GM20431 (cell line): ENCODE data around the gene UCK2.

Experiments used
- in situ Hi-C: fragments of 300-500 bp; cut with MseI, MboI; formaldehyde crosslinking; loops from one replicate; pipeline ENCODE4 v1.15.0; 2020; ENCODE audit warnings: low sequenced_read_pairs; ENCODE audit not compliant: unreplicated experiment

UCK2 gene

GRCh38 chr1:165875604-165876003, 48.2 kb downstream of the UCK2 start:
- in situ Hi-C loops, result no loop called here

GRCh38 chr1:165876121-165876520, 48.7 kb downstream of the UCK2 start:
- in situ Hi-C loops, result no loop called here

GRCh38 chr1:165877411-165877810, 50.0 kb downstream of the UCK2 start:
- in situ Hi-C loops, result no loop called here

- in situ Hi-C loops, result no loop called here
Measured at GRCh38 chr1:165877940-165878556, 50.6 kb downstream of the UCK2 start.

GRCh38 chr1:165879946-165880345, 52.5 kb downstream of the UCK2 start:
- in situ Hi-C loops, result no loop called here

GRCh38 chr1:165880993-165881392, 53.6 kb downstream of the UCK2 start:
- in situ Hi-C loops, result no loop called here

GRCh38 chr1:165882168-165882837, 54.9 kb downstream of the UCK2 start:
- in situ Hi-C loops, result no loop called here

GRCh38 chr1:165883056-165883455, 55.6 kb downstream of the UCK2 start:
- in situ Hi-C loops, result no loop called here

- in situ Hi-C loops, result no loop called here
Measured at GRCh38 chr1:165884009-165884689, 56.7 kb downstream of the UCK2 start.

- in situ Hi-C loops, result no loop called here
Measured at GRCh38 chr1:165884690-165885304, 57.4 kb downstream of the UCK2 start.

- in situ Hi-C loops, result no loop called here
Measured at GRCh38 chr1:165885305-165885694, 57.9 kb downstream of the UCK2 start.

- in situ Hi-C loops, result no loop called here
Measured at GRCh38 chr1:165886193-165886592, 58.8 kb downstream of the UCK2 start.

GRCh38 chr1:165886983-165887382, 59.6 kb downstream of the UCK2 start:
- in situ Hi-C loops, result no loop called here

- in situ Hi-C loops, result no loop called here
Measured at GRCh38 chr1:165887877-165888551, 60.6 kb downstream of the UCK2 start.

- in situ Hi-C loops, result no loop called here
Measured at GRCh38 chr1:165888552-165888920, 61.1 kb downstream of the UCK2 start.

GRCh38 chr1:165890684-165891083, 63.3 kb downstream of the UCK2 start:
- in situ Hi-C loops, result no loop called here

GRCh38 chr1:165891111-165891860, 63.9 kb downstream of the UCK2 start:
- in situ Hi-C loops, result no loop called here

GRCh38 chr1:165892935-165893334, 65.5 kb downstream of the UCK2 start:
- in situ Hi-C loops, result no loop called here

- in situ Hi-C loops, result no loop called here
Measured at GRCh38 chr1:165893507-165893906, 66.1 kb downstream of the UCK2 start.

GRCh38 chr1:165894591-165894990, 67.2 kb downstream of the UCK2 start:
- in situ Hi-C loops, result no loop called here
